ENCODE data around the gene CCDC148. TPM values are rescaled to one million over a fixed set of nuclear protein-coding genes. Genes with fewer than 3 reads are reported as not detected.

CCDC148 gene
- polyA plus RNA-seq, 3 donors = not detected

DNA sequence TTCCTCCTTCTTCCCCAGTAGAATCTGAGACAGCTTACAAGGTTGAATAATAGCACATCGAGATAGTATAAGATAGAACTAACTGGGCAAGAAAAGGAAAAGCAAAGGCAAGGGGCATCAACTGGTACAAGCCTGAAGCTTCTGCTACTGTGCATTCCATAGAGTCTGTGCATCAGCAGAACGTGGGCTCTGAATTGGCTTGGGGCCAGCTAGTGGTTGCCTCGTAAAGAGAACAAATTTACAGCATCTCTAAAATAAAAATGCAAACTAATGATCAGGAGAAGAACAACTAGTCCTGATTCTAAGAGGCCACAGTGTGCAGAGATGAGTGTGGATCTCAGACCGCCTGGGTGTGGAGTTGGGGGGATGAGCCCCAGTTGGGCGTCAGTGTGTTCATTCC is 318.3 kb downstream of the CCDC148 start:
- H3K36me3 ChIP-seq (replicated peaks in 1 of 2; ENCODE audit: control insufficient read depth in 1 of 2, insufficient read depth in 2 of 2, low read length in 2 of 2) = no peaks in the 10 kb centered on the region
- peak overlapping the region in 1 of 7 donors; percentile 47 for H3K27ac Mint-ChIP-seq
- peaks cover 13 to 24% of the 10 kb centered on the region in 2 donors for H3K4me1 ChIP-seq (ENCODE audit: control insufficient read depth in 1 of 2, insufficient read depth in 2 of 2, low read length in 2 of 2)
- peaks cover 0 to 4% of the 10 kb centered on the region in 2 donors for H3K36me3 Mint-ChIP-seq
- H4K20me1 ChIP-seq (ENCODE audit: insufficient read depth, low read length) = no peaks in the 10 kb centered on the region
- H3K9me3 ChIP-seq (replicated peaks in 1 of 2; ENCODE audit: control insufficient read depth in 1 of 2, insufficient read depth in 1 of 2, low read length in 2 of 2) = no peaks in the 10 kb centered on the region
- TF ChIP-seq, protein P1, sequence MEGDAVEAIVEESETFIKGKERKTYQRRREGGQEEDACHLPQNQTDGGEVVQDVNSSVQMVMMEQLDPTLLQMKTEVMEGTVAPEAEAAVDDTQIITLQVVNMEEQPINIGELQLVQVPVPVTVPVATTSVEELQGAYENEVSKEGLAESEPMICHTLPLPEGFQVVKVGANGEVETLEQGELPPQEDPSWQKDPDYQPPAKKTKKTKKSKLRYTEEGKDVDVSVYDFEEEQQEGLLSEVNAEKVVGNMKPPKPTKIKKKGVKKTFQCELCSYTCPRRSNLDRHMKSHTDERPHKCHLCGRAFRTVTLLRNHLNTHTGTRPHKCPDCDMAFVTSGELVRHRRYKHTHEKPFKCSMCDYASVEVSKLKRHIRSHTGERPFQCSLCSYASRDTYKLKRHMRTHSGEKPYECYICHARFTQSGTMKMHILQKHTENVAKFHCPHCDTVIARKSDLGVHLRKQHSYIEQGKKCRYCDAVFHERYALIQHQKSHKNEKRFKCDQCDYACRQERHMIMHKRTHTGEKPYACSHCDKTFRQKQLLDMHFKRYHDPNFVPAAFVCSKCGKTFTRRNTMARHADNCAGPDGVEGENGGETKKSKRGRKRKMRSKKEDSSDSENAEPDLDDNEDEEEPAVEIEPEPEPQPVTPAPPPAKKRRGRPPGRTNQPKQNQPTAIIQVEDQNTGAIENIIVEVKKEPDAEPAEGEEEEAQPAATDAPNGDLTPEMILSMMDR (IDR thresholded peaks at IDR 0.05) = no peak
- no peak overlapping the region for H3K4me3 ChIP-seq (replicated peaks in 1 of 3; ENCODE audit: low read depth in 2 of 3, low read length in 3 of 3)
- H3K9ac ChIP-seq (ENCODE audit: insufficient read depth, low read length, poor library complexity, severe bottlenecking) = no peak overlapping the region
- no peak overlapping the region for H3K4me3 Mint-ChIP-seq
- no peaks in the 10 kb centered on the region for H3K27me3 Mint-ChIP-seq (ENCODE audit: low read depth in 3 of 3)
- DNase-seq = no peak
- no peak overlapping the region for H3K27ac ChIP-seq (ENCODE audit: low read depth in 1 of 2, low read length in 2 of 2)
- no peaks in the 10 kb centered on the region for H3K27me3 ChIP-seq (ENCODE audit: control insufficient read depth in 2 of 2, insufficient read depth in 2 of 2, low read length in 2 of 2)
- intact Hi-C loops (cut with micrococcal nuclease) = no loop called here
- peaks cover 30% of the 10 kb centered on the region for H3K4me1 Mint-ChIP-seq
- 0% methylated on average over 2 of the region's 5 CpGs for WGBS (ENCODE audit: insufficient coverage)
- no peaks in the 10 kb centered on the region for H3K79me2 ChIP-seq (ENCODE audit: insufficient read depth, low read length)
- H3K9me3 Mint-ChIP-seq = peaks cover 0 to 2% (median 0%) of the 10 kb centered on the region in 7 donors
- H3K4me2 ChIP-seq (replicated peaks; ENCODE audit: extremely low read depth, low read length, poor library complexity, severe bottlenecking) = no peak overlapping the region
- no peak overlapping the region for H2AFZ ChIP-seq (ENCODE audit: insufficient read depth, low read depth, low read length, poor library complexity, severe bottlenecking)

DNA sequence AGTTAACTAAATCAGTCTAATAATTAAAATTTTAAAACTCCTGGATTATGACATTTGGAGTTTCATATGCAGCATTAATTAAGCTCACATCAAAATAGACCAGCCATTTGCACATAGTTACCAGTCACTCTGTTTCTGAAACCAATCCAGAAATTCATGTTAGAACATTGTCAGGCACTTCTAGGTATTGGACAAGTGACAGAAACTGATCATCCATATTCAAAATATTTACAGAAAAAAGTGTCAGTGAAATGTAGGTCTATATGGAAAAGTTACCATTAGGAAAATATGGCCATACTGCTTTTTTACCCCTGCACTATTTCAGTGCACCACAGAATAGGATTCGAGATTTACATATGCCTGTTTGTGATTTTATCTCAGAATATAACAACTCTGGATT is 321.5 kb downstream of the CCDC148 start:
- H3K4me2 ChIP-seq (replicated peaks; ENCODE audit: extremely low read depth, low read length, poor library complexity, severe bottlenecking) = no peak overlapping the region
- H2AFZ ChIP-seq (ENCODE audit: insufficient read depth, low read depth, low read length, poor library complexity, severe bottlenecking) = no peak overlapping the region
- no peaks in the 10 kb centered on the region for H4K20me1 ChIP-seq (ENCODE audit: insufficient read depth, low read length)
- H3K4me3 ChIP-seq (replicated peaks in 1 of 3; ENCODE audit: low read depth in 2 of 3, low read length in 3 of 3) = no peak overlapping the region
- H3K9me3 ChIP-seq (replicated peaks in 1 of 2; ENCODE audit: control insufficient read depth in 1 of 2, insufficient read depth in 1 of 2, low read length in 2 of 2) = no peaks in the 10 kb centered on the region
- no peaks in the 10 kb centered on the region for H3K36me3 Mint-ChIP-seq
- H3K4me3 Mint-ChIP-seq = no peak overlapping the region
- H3K36me3 ChIP-seq (replicated peaks in 1 of 2; ENCODE audit: control insufficient read depth in 1 of 2, insufficient read depth in 2 of 2, low read length in 2 of 2) = no peaks in the 10 kb centered on the region
- intact Hi-C loops (cut with micrococcal nuclease) = no loop called here
- peaks cover 0 to 2% (median 0%) of the 10 kb centered on the region in 7 donors for H3K9me3 Mint-ChIP-seq
- no peak for DNase-seq
- peaks cover 0 to 3% (median 0%) of the 10 kb centered on the region in 3 donors for H3K27me3 Mint-ChIP-seq (ENCODE audit: low read depth in 3 of 3)
- H3K79me2 ChIP-seq (ENCODE audit: insufficient read depth, low read length) = no peaks in the 10 kb centered on the region
- H3K9ac ChIP-seq (ENCODE audit: insufficient read depth, low read length, poor library complexity, severe bottlenecking) = no peak overlapping the region
- H3K4me1 Mint-ChIP-seq = peaks cover 15% of the 10 kb centered on the region
- no CpG with 5 or more reads among the region's 1 CpG for WGBS (ENCODE audit: insufficient coverage)
- TF ChIP-seq, protein P1 (IDR thresholded peaks at IDR 0.05) = no peak
- H3K27ac Mint-ChIP-seq = no peak overlapping the region
- H3K27me3 ChIP-seq (ENCODE audit: control insufficient read depth in 2 of 2, insufficient read depth in 2 of 2, low read length in 2 of 2) = no peaks in the 10 kb centered on the region
- peaks cover 0 to 2% of the 10 kb centered on the region in 2 donors for H3K4me1 ChIP-seq (ENCODE audit: control insufficient read depth in 1 of 2, insufficient read depth in 2 of 2, low read length in 2 of 2)
- H3K27ac ChIP-seq (ENCODE audit: low read depth in 1 of 2, low read length in 2 of 2) = no peak overlapping the region
